ENCODE measurements around the gene NOTO.

- TF ChIP-seq CTCF (IDR thresholded peaks at IDR 0.05) (no peak), POLR2A (IDR thresholded peaks at IDR 0.05) (no peak)
These were observed 50.1 kb downstream of the NOTO start for GRCh38 chr2:73252238-73253027.
